ENCODE results near the gene DNAJC17.

The DNAJC17 gene

GRCh38 chr15:40825661-40826422 lies 18.6 kb upstream of the DNAJC17 start:
- POLR2A ChIA-PET = no interaction called here
- CTCF ChIA-PET = interaction anchor here (1.4 to 3.3 kb wide), 2 partner anchors 33 kb away, joined by 3 to 15 read pairs; no protein-coding TSS in a partner anchor
- DNase-seq (ENCODE audit: low read depth, low spot score) = no peak
- TF ChIP-seq CTCF (IDR thresholded peaks at IDR 0.05; ENCODE audit: insufficient read depth, low read length, missing control alignments) = no peak
- no peak overlapping the region for H3K4me3 ChIP-seq (ENCODE audit: low read depth, low read length)

GRCh38 chr15:40823572-40824343 lies 16.5 kb upstream of the DNAJC17 start:
- ChIA-PET CTCF (interaction anchor here (0.7 to 3.2 kb wide), 3 partner anchors 33 to 35 kb away, joined by 3 to 12 read pairs (median 3); no protein-coding TSS in a partner anchor), POLR2A (no interaction called here)
- no peak for TF ChIP-seq CTCF (IDR thresholded peaks at IDR 0.05; ENCODE audit: insufficient read depth, low read length, missing control alignments)
- H3K4me3 ChIP-seq (ENCODE audit: low read depth, low read length) = no peak overlapping the region
- no peak for DNase-seq (ENCODE audit: low read depth, low spot score)

- ChIA-PET POLR2A (no interaction called here), CTCF (interaction anchor here (3.2 kb wide), 1 partner anchor 38 kb away, joined by 12 read pairs; no protein-coding TSS in a partner anchor)
- DNase-seq (ENCODE audit: low read depth, low spot score) = no peak
- no peak overlapping the region for H3K4me3 ChIP-seq (ENCODE audit: low read depth, low read length)
- TF ChIP-seq CTCF (IDR thresholded peaks at IDR 0.05; ENCODE audit: insufficient read depth, low read length, missing control alignments) = no peak
Measured at GRCh38 chr15:40821195-40821594, 13.9 kb upstream of the DNAJC17 start.

- CTCF ChIA-PET = interaction anchor here (0.9 to 5.6 kb wide), 2 partner anchors 39 to 75 kb away, joined by 4 to 32 read pairs; partner anchors contain the start of gene VPS18
- no peak for TF ChIP-seq CTCF (IDR thresholded peaks at IDR 0.05; ENCODE audit: insufficient read depth, low read length, missing control alignments)
- POLR2A ChIA-PET = no interaction called here
- H3K4me3 ChIP-seq (ENCODE audit: low read depth, low read length) = no peak overlapping the region
- DNase-seq (ENCODE audit: low read depth, low spot score) = no peak
Measured at GRCh38 chr15:40819048-40819447, 11.8 kb upstream of the DNAJC17 start.

- no peak overlapping the region for H3K4me3 ChIP-seq (ENCODE audit: low read depth, low read length)
- DNase-seq (ENCODE audit: low read depth, low spot score) = no peak
- TF ChIP-seq CTCF (IDR thresholded peaks at IDR 0.05; ENCODE audit: insufficient read depth, low read length, missing control alignments) = no peak
- ChIA-PET CTCF (interaction anchor here (5.6 kb wide), 1 partner anchor 43 kb away, joined by 32 read pairs; no protein-coding TSS in a partner anchor), POLR2A (no interaction called here)
Measured at GRCh38 chr15:40815042-40815698, 7.9 kb upstream of the DNAJC17 start.

Measured in AG04449 (cell line).